HepG2 (cell line): ENCODE measurements around the gene NFS1. TPM values are rescaled to one million over a fixed set of nuclear protein-coding genes. Genes with fewer than 3 reads are reported as not detected.

Experiments used
- CCAR2 ChIP-seq: fragments of 200-400 bp; formaldehyde crosslinking; optimal IDR thresholded peaks from 2 replicates; pipeline ENCODE3; 2018; ENCODE audit warnings: low read depth, mild to moderate bottlenecking, low read length, moderate library complexity
- FOXC1 ChIP-seq: sonication (generic); formaldehyde crosslinking; IDR thresholded peaks from 2 replicates; pipeline ENCODE4 v1.8.0; 2022; ENCODE audit warnings: mild to moderate bottlenecking, missing genetic modification reagents, borderline replicate concordance
- ISX ChIP-seq: sonication (generic); formaldehyde crosslinking; conservative IDR thresholded peaks from 2 replicates; pipeline ENCODE4 v1.5.0; 2020; ENCODE audit warnings: missing genetic modification reagents
- MYC ChIP-seq: sonication (generic); formaldehyde crosslinking; IDR thresholded peaks from 2 replicates; pipeline ENCODE4 v1.9.0; 2021; ENCODE audit warnings: missing genetic modification reagents, borderline replicate concordance
- PHF20 ChIP-seq: sonication (generic); formaldehyde crosslinking; IDR thresholded peaks from 2 replicates; pipeline ENCODE4 v1.5.0; 2020; ENCODE audit warnings: mild to moderate bottlenecking, missing genetic modification reagents
- SPEN ChIP-seq: sonication (generic); formaldehyde crosslinking; IDR thresholded peaks from 2 replicates; pipeline ENCODE4 v1.5.1; 2020; ENCODE audit warnings: low read depth, mild to moderate bottlenecking, missing genetic modification reagents
- TMF1 ChIP-seq: sonication (generic); formaldehyde crosslinking; IDR thresholded peaks from 2 replicates; pipeline ENCODE4 v1.8.1; 2022; ENCODE audit warnings: low read depth, missing genetic modification reagents
- ZEB1 ChIP-seq: IDR thresholded peaks from 2 replicates; pipeline ENCODE4 v1.6.1; 2012; ENCODE audit warnings: mild to moderate bottlenecking, low read depth, inconsistent platforms; ENCODE audit not compliant: insufficient replicate concordance
- ZFP82 ChIP-seq: sonication (generic); formaldehyde crosslinking; IDR thresholded peaks from 2 replicates; pipeline ENCODE4 v1.5.1; 2020; ENCODE audit warnings: mild to moderate bottlenecking, missing genetic modification reagents, borderline replicate concordance
- ZNF235 ChIP-seq: sonication (generic); formaldehyde crosslinking; IDR thresholded peaks from 2 replicates; pipeline ENCODE4 v1.8.1; 2023; ENCODE audit warnings: mild to moderate bottlenecking, missing genetic modification reagents, borderline replicate concordance
- ZNF496 ChIP-seq: sonication (generic); formaldehyde crosslinking; IDR thresholded peaks from 2 replicates; pipeline ENCODE4 v1.8.1; 2023; ENCODE audit warnings: mild to moderate bottlenecking, moderate library complexity, missing genetic modification reagents; ENCODE audit not compliant: insufficient replicate concordance
- polyA plus RNA-seq, 8 experiments: library from polyadenylated mRNA; depleted of rRNA in 3 of 8; stranded (reverse) in 7 of 8; unstranded in 1 of 8; fragments of >200 nt; fragmentation: Illumina TruSeq in 4 of 8; extraction: Trizol in 4 of 8; gene quantifications; 2 replicates each; pipeline versions ENCODE4 v1.2.1 to v1.2.3, GENCODE V29; 2011 to 2016; ENCODE audit warnings: low read depth in 4 of 8, missing spikeins in 1 of 8, mixed read lengths in 1 of 8; ENCODE audit not compliant: insufficient read depth in 1 of 8
- total RNA-seq, 5 experiments: library from RNA; depleted of rRNA; stranded (reverse); fragments of >200 nt; fragmentation: Illumina TruSeq; extraction: Trizol; gene quantifications; 2 replicates each; pipeline ENCODE4 v1.2.3, GENCODE V29; 2016; ENCODE audit warnings: low read depth in 1 of 5
- TF ChIP-seq, protein P1 (sequence below): sonication (generic); formaldehyde crosslinking; IDR thresholded peaks from 2 replicates; pipeline ENCODE4 v1.4.0; 2020; ENCODE audit warnings: missing genetic modification reagents
- TF ChIP-seq, protein P2 (sequence below): sonication (generic); formaldehyde crosslinking; IDR thresholded peaks from 2 replicates; pipeline ENCODE4 v1.5.1; 2020; ENCODE audit warnings: missing genetic modification reagents, mild to moderate bottlenecking, borderline replicate concordance
- TF ChIP-seq, protein P3 (sequence below): sonication (generic); formaldehyde crosslinking; IDR thresholded peaks from 2 replicates; pipeline ENCODE4 v1.4.0; 2020; ENCODE audit warnings: missing genetic modification reagents, low read depth, mild to moderate bottlenecking, borderline replicate concordance
- TF ChIP-seq, protein P4 (sequence below): sonication (generic); formaldehyde crosslinking; IDR thresholded peaks from 2 replicates; pipeline ENCODE4 v1.4.0; 2020; ENCODE audit warnings: low read depth, mild to moderate bottlenecking, missing genetic modification reagents
- TF ChIP-seq, protein P5 (sequence below): sonication (generic); formaldehyde crosslinking; IDR thresholded peaks from 2 replicates; pipeline ENCODE4 v1.4.0; 2020; ENCODE audit warnings: mild to moderate bottlenecking, missing genetic modification reagents
- TF ChIP-seq, protein P6 (sequence below): sonication (generic); formaldehyde crosslinking; IDR thresholded peaks from 2 replicates; pipeline ENCODE4 v1.8.0; 2022; ENCODE audit warnings: missing genetic modification reagents, mild to moderate bottlenecking, inconsistent platforms, borderline replicate concordance

The NFS1 gene
- total and polyA plus RNA-seq, 2 of the 13 experiments (the other 11 are each of a cell fraction or from before 2014, with no cell fraction given): 65.9 to 88.1 TPM

DNA sequence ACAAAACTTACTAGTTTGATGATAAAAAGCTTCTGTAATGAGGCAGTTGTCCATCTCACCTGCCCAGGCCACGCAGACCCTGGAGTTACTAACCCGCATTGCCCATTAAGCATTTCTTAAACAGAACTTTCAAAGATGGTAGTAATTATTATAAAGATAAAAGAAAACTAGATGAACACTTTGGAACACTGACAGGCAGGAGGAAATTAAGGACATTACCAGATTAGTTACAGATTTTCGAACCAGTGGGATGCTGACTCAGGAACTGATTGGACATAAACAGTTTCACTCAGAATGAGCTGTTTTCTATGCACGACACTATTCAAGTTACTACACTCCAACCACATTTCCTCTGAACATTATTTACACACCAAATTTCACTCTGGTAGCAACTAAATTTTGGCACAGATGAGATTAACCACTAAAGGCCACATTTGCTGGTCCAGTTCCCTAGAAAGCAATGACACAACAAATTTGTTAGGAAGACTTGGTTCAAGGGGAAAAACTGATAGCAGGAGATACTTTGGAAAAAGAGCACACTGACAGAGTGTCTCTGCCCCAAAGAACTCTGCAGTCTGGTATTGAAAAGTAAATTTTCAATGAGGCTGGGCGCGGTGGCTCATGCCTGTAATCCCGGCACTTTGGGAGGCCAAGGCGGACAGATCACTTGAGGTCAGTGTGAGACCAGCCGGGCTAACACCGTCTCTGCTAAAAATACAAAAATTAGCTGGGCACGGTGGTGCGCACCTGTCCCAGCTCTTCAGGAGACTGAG is 3.1 kb upstream of the NFS1 start (continued):
- TF ChIP-seq SPEN (CRISPR knock-in tag) (no peak), ZNF235 (no peak), CCAR2 (no peak), TMF1 (CRISPR knock-in tag) (0 out of 2 replicates have a peak, but pooled peaks have one; percentile 36), ZEB1 (peak; percentile 1), ZNF496 (CRISPR knock-in tag) (no peak), ZFP82 (no peak), MYC (CRISPR knock-in tag) (no peak), FOXC1 (CRISPR knock-in tag) (0 out of 2 replicates have a peak, but pooled peaks have one; percentile 34), ISX (CRISPR knock-in tag) (0 out of 2 replicates have a peak, but pooled peaks have one; percentile 20), PHF20 (CRISPR knock-in tag) (no peak; the same call in 1 of the 2 replicates)
- TF ChIP-seq, protein P1, sequence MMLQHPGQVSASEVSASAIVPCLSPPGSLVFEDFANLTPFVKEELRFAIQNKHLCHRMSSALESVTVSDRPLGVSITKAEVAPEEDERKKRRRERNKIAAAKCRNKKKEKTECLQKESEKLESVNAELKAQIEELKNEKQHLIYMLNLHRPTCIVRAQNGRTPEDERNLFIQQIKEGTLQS (CRISPR knock-in tag): no peak
- TF ChIP-seq, protein P2, sequence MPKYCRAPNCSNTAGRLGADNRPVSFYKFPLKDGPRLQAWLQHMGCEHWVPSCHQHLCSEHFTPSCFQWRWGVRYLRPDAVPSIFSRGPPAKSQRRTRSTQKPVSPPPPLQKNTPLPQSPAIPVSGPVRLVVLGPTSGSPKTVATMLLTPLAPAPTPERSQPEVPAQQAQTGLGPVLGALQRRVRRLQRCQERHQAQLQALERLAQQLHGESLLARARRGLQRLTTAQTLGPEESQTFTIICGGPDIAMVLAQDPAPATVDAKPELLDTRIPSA: no peak
- TF ChIP-seq, protein P3, sequence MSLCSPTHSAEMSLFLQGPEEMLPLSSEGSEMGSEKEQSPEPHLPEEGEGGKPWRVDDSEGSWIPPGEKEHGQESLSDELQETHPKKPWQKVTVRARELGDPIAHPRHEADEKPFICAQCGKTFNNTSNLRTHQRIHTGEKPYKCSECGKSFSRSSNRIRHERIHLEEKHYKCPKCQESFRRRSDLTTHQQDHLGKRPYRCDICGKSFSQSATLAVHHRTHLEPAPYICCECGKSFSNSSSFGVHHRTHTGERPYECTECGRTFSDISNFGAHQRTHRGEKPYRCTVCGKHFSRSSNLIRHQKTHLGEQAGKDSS (CRISPR knock-in tag): no peak
- TF ChIP-seq, protein P4, sequence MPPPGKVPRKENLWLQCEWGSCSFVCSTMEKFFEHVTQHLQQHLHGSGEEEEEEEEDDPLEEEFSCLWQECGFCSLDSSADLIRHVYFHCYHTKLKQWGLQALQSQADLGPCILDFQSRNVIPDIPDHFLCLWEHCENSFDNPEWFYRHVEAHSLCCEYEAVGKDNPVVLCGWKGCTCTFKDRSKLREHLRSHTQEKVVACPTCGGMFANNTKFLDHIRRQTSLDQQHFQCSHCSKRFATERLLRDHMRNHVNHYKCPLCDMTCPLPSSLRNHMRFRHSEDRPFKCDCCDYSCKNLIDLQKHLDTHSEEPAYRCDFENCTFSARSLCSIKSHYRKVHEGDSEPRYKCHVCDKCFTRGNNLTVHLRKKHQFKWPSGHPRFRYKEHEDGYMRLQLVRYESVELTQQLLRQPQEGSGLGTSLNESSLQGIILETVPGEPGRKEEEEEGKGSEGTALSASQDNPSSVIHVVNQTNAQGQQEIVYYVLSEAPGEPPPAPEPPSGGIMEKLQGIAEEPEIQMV (CRISPR knock-in tag): no peak
- TF ChIP-seq, protein P5, sequence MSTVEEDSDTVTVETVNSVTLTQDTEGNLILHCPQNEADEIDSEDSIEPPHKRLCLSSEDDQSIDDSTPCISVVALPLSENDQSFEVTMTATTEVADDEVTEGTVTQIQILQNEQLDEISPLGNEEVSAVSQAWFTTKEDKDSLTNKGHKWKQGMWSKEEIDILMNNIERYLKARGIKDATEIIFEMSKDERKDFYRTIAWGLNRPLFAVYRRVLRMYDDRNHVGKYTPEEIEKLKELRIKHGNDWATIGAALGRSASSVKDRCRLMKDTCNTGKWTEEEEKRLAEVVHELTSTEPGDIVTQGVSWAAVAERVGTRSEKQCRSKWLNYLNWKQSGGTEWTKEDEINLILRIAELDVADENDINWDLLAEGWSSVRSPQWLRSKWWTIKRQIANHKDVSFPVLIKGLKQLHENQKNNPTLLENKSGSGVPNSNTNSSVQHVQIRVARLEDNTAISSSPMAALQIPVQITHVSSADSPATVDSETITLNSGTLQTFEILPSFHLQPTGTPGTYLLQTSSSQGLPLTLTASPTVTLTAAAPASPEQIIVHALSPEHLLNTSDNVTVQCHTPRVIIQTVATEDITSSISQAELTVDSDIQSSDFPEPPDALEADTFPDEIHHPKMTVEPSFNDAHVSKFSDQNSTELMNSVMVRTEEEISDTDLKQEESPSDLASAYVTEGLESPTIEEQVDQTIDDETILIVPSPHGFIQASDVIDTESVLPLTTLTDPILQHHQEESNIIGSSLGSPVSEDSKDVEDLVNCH (CRISPR knock-in tag): no peak; the same call in 1 of the 2 replicates
- TF ChIP-seq, protein P6, sequence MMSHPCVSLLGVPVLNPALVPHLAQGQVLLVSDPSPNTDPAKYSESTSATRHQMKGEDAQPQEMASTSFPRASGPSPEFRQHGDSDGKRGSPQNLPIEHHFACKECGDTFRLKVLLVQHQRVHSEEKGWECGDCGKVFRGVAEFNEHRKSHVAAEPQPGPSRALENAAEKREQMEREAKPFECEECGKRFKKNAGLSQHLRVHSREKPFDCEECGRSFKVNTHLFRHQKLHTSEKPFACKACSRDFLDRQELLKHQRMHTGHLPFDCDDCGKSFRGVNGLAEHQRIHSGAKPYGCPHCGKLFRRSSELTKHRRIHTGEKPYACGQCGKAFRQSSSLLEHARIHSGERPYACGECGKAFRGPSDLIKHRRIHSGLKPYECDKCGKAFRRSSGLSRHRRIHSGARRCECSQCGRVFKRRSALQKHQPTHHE (CRISPR knock-in tag): no peak
